ENCODE data around the gene FLRT3.

The FLRT3 gene

DNA sequence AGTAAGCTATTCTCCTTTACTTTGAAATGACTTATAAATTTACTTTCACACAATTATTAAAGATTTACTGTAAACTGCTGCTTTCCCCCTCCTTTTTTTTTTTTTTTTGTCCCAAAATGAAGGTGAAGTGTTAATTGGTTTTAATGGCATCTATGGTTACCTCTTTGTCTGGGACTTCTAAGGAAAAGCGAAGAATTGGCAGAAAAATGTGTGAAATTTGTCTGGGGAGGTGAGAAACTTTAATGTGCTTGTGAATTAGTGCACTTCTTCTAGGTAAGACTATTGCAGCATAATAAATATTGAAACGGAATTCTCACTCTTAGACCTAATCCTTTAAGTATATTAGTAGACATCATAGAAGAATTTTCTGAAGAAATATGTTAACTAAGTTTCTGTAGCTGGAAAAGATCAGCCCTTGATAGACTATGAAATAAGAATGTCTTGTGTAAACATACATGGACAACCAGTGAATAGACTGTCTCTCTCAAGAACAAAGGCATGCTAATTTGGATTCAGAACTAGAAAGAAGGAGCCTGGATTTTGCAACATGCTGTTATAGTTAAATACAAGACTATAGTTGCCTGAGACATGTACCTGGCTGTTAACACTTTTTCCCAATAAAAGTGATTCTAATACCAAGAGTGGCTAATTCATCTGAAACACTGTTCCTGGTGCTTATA, 23.9 kb downstream of the FLRT3 start:
- DNase-seq = no peak

DNA sequence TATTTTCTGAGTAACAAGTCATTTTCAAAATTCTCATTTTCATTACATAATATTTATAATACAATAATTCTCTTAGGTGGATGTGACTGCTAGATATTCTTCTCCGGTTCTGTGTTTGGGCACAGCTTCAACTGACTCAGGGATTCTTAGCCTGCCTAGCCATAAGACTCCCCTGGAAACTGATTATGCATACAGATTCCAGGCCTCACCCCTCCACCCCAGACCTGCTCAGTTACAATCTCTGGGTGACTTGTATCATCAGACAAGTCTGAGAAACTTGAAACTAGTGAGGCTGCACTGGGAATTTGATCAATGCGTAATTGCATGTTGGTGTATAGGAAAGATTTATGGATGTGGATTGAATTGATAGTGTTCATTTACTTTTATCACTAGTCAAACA, 25.4 kb downstream of the FLRT3 start:
- no peak for DNase-seq

DNA sequence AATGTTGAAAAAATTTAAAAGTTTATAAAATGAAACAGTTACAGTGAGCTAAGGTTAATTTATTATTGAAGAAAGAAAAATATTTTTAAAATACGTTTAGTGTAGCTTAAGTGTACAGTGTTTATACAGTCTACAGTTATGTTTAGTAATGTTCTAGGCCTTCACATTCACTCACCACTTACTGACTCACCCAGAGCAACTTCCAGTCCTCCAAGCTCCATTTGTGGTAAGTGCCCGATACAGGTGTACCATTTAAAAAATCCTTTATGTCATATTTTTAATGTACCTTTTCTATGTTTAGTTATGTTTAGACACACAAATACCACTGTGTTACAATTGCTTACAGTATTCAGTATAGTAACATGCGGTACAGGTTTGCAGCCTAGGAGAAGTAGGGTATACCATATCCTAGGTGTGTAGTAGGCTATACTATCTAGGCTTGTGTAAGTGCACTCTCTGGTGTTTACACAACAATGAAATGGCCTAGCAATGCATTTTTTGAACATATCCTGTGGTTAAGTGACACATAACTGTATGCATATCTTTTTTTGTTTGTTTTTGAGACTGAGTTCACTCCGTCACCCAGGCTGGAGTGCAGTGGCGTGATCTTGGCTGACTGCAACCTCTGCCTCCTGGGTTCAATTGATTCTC, 26.3 kb downstream of the FLRT3 start:
- DNase-seq = no peak

DNA sequence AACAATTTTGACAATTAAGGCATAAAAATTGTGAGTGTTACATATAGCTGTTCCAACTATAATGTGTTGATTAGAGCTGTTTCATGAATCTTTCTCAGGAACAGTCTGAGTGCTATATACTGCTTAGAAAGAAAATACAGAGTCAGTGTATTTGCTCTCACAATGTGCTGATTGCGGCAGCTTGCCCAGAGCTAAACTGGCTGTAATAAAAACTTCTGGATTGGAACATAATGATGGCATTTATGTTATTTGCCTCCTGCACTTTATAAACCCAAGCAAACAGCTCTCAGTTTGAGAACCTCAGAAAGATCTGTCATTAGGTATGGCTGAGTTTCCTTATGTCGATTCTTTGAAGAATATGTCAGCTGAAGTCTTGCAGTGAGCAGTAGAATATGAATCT, 29.5 kb downstream of the FLRT3 start:
- no peak for DNase-seq

DNA sequence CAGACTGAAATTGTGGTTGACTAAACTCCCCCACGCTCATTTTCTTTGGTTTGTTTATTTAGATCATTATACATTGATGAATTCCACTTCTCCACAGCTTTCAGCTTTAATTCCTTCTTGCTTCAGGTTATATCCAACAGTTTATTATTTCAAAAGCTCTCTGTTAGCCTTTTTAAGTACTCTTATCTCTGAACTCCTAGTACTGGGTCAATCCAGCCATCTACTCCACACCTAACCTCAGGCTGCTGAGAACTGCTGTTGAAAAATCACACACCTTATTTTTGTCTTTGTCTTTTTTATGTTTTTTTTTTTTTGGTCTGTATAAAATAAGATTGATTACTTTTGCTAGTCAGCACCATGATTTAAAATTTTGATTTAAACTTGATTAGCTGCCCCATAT, 32.9 kb downstream of the FLRT3 start:
- no peak for DNase-seq

DNA sequence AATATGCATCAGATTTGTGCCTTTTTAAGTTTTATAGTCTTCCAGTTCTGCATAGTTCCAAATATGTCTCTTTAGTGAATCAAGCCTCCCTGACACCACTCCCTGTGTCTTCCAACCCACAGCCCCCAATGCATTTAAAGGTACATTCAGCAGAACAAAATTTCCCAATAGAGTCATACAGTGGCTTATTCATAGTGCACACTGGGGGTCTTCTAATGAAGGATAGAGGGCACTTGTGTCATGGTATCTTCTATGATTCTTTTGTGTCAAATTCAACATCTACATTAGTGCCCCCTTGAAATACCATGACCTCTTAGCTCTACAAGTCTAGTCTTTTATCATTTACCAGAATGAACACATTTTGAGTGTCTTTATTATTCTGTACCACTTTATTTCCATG, 33.8 kb downstream of the FLRT3 start:
- no peak for DNase-seq

DNA sequence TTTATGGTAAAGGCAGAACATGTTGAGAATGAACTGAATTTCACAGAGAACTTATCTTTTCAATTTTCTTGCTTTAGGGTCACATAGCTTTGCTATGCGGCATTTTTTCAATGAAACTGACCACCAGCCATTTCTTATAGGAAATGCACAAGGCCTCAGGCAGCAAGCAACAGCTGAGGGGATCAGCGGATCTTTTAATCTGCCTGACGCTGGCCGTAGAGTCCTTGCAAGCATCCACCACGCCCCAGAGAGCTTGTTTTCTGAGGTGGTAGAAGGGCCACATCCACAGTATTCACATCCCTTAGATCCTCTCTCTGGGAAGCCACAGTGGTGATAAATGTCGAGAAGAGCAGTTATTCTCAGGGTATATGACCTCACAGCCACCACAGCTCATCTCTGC, 34.3 kb downstream of the FLRT3 start:
- no peak for DNase-seq

DNA sequence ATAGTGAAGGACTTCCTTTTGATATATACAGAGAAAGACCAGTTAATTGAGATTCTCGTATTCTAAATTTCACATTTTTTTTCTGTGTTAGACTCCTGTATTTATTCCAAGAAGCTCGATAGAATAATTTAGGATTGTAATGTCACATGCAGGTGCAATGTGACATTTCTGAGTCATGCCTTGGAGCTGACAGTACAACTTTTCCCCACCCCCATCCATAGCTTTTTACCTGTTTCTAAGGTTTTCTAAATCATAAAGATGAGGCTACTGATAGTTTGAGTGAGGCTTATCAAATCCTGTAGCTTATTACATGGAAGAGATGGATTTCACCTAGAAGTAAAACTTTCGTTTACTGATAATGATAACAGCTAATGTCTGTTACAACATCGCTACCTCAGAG, 37.6 kb downstream of the FLRT3 start:
- DNase-seq = no peak

DNA sequence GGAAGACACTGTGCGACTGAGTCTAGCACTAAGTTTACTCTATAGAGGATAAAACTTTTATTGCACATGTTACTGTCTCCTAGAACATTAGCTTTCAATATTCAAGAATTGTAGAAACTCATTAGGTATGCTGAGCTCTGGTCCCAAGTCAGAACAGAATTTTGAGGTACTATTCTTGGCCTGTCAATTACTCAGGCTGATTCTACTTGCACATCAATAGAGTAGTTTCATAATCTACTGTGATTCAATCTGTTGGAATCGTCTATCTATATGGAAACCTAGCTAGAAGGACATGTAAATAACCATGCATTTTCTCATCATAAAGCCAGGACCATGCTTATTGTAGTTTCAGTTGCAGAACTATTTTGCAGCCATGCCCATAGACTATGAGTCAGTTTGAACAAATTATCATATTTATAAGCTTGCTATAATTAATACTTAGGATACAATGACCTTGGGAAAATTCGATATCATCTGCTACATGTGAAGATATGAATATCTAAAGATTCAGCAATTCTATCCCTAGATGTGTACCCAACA, 41.6 kb downstream of the FLRT3 start:
- no peak for DNase-seq

DNA sequence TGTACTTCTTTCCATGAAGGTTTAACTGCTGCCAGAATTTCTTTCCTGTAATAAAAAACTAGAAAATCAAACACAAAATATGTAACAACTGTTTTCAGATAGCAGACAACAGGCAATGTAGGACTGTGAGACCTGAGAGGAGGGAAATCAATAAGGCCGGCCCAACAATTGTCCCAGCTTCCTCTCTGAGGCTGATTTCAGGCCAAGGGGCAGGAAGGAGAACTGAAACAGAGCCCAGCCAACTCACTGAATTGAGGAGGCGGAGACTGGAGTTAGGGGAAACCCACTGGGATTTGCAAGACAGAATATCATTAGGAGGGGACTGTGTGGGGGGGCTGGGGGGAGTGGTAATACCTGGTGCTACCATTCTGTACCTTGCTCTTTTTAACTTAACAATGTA, 42.2 kb downstream of the FLRT3 start:
- DNase-seq = no peak

DNA sequence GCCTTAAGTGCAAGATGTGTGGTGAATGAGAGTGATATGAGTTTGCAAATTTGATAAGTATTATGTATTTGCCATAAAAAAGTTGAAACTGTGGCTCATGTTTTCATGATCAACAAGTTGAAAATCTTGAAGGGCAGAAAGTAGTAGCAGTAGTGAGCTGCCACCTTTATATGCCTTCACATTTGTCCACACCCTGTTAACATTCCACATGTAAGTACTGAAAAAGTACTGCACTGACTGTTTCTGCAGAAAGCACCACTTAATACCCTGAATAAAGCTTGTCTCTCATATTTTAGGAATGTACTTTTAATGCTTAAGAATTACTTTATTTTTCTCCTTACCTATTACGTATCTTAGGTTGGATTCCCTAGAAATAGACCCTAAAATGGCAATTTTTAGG, 45.9 kb downstream of the FLRT3 start:
- no peak for DNase-seq

DNA sequence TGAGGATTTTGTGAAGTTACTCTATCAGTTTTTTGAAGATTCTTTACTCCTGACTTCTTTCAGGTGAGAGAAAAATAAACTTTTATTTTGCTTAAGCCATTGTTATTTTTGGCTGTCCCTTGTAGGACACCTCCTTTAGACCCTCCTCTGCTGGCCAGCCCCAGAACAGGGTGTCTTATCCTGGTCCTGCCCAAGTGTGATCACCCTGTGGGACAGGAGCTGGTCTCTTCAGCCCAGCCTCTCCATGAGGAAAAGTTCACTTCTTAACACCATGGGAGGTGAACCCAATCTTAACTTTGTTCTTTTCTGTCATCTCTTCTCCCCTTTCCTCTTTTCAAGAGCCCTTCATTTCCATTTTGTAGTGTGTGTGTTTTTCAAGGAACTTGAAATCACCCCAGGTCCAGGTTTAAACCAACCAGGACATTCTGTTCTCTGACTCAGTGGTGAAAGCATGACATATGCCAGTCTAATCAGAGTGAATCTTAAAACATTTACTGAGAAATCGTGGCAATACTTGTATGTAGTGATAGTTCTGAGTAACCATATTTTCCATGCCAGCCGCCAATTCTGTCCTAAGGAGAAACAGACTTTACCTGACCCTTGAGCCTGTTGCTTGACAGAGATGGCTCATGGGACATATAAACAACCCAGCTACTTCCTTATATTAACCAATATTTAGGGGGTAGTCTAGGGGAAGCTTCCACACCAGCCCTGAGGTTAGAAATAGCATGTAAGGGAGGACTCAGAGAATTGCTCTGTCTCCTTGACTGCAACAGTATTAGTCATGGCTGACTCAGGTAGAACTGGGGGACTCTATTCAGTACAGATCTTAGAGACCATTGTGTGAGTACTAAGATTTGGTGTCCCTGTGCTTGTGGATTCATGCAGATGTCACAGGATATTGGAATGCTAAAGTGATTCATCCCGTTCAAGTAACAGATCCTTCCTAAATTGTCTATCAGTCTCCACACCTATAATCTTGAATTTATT, 48.8 kb downstream of the FLRT3 start:
- DNase-seq = no peak

DNA sequence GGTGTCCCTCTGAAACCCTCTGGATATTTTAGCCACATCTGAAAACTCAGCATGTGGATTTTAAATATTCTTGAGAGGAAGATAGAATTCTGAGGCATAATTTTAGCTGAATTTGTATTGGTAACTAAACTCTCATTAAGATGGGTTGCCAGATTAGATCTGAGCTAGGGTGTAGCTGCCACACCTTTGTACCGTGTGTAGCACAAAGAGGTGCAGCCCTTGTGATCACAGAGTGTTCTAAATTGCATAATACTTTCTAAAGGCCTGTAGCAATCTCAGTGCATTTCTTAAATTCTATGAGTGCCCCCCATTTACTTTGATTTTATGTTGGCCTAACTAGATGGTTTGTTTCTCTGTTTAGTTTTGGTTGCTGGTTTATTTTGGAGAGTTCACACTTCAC, 53.0 kb downstream of the FLRT3 start:
- no peak for DNase-seq

DNA sequence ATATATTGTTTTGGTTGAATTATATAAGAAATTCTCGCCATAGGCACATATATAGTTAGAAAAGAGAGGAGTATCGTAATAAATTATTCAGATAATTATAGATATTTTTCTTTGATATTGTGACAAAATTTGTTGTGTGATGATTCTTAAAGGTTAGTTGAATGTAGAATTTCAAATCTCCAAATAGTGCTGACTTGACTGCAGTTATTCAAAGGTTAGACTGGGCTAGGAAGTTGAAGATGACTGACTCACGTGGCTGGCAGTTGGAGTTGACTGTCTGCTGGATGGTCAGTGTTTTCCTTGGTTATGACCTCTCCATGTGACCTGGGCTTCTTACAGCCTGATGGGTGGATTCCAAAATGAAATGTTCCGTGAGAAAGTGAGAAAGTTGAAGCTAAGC, 55.3 kb downstream of the FLRT3 start:
- DNase-seq = no peak
